A549 (cell line): Measurements from ENCODE around the gene ZBTB12.

Experiments
- CHD2 ChIP-seq: fragments of 150-350 bp; IDR thresholded peaks from 2 replicates; pipeline ENCODE4 v1.6.1; 2014; ENCODE audit warnings: low read length; ENCODE audit not compliant: partially characterized antibody
- GATA3 ChIP-seq: IDR thresholded peaks from 2 replicates; pipeline ENCODE4 v1.6.1; 2012; ENCODE audit warnings: borderline replicate concordance
- KDM1A ChIP-seq: fragments of 200-600 bp; sonication (generic); IDR thresholded peaks from 2 replicates; pipeline ENCODE4 v1.6.1; 2016; ENCODE audit warnings: low read depth, mild to moderate bottlenecking
- RAD21 ChIP-seq, 2 experiments: fragments of >200 bp in 1 of 2; sonication (Bioruptor Twin) in 1 of 2; formaldehyde crosslinking in 1 of 2; IDR thresholded peaks in 1 of 2; conservative IDR thresholded peaks in 1 of 2; 2 replicates in 1 of 2; 3 replicates in 1 of 2; pipeline ENCODE4 v1.6.1; 2012 to 2018; ENCODE audit warnings: inconsistent platforms in 1 of 2
- RNF2 ChIP-seq: fragments of 200-600 bp; sonication (generic); IDR thresholded peaks from 2 replicates; pipeline ENCODE4 v1.6.1; 2016; ENCODE audit warnings: low read depth, mild to moderate bottlenecking, antibody characterized with exemption, moderate library complexity, borderline replicate concordance
- TFCP2L1 ChIP-seq: fragments of 250-450 bp; sonication (Bioruptor Pico); IDR thresholded peaks from 2 replicates; pipeline ENCODE4 v1.5.0; 2021; ENCODE audit warnings: mild to moderate bottlenecking
- TF ChIP-seq, protein P1 (sequence below): fragments of >200 bp; sonication (Bioruptor Twin); formaldehyde crosslinking; IDR thresholded peaks from 3 replicates; pipeline ENCODE4 v1.5.1; 2016
- TF ChIP-seq, protein P2 (sequence below): fragments of >200 bp; sonication (Bioruptor Twin); formaldehyde crosslinking; IDR thresholded peaks from 3 replicates; pipeline ENCODE4 v1.6.1; 2016
- TF ChIP-seq, protein P3 (sequence below): fragments of 200-600 bp; sonication (generic); IDR thresholded peaks from 2 replicates; pipeline ENCODE4 v1.6.1; 2016; ENCODE audit warnings: antibody characterized with exemption, mild to moderate bottlenecking, moderate library complexity

DNA sequence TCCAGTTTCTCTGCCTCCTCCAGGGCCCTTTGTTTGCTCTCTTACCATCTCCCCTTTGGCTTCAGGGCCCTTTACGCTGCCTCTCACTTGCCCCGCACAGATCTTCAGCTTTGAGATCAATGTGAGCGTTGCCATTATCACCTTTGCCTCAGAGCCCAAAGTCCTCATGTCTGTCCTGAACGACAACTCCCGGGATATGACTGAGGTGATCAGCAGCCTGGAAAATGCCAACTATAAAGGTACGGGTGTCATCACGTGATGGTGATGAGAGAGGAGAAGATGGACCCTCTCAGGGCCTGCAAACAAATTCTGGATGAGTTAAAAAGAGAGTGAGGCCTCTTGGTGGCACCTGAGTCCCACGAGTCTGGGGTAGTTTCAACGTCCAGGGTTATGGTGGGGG lies 33.9 kb upstream of the ZBTB12 start:
- TF ChIP-seq, protein P1, sequence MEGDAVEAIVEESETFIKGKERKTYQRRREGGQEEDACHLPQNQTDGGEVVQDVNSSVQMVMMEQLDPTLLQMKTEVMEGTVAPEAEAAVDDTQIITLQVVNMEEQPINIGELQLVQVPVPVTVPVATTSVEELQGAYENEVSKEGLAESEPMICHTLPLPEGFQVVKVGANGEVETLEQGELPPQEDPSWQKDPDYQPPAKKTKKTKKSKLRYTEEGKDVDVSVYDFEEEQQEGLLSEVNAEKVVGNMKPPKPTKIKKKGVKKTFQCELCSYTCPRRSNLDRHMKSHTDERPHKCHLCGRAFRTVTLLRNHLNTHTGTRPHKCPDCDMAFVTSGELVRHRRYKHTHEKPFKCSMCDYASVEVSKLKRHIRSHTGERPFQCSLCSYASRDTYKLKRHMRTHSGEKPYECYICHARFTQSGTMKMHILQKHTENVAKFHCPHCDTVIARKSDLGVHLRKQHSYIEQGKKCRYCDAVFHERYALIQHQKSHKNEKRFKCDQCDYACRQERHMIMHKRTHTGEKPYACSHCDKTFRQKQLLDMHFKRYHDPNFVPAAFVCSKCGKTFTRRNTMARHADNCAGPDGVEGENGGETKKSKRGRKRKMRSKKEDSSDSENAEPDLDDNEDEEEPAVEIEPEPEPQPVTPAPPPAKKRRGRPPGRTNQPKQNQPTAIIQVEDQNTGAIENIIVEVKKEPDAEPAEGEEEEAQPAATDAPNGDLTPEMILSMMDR = no peak
- no peak for TF ChIP-seq RNF2
- no peak for TF ChIP-seq TFCP2L1
- TF ChIP-seq, protein P2, sequence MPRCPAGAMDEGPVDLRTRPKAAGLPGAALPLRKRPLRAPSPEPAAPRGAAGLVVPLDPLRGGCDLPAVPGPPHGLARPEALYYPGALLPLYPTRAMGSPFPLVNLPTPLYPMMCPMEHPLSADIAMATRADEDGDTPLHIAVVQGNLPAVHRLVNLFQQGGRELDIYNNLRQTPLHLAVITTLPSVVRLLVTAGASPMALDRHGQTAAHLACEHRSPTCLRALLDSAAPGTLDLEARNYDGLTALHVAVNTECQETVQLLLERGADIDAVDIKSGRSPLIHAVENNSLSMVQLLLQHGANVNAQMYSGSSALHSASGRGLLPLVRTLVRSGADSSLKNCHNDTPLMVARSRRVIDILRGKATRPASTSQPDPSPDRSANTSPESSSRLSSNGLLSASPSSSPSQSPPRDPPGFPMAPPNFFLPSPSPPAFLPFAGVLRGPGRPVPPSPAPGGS = no peak
- no peak for TF ChIP-seq GATA3
- TF ChIP-seq KDM1A = no peak
- TF ChIP-seq, protein P3, sequence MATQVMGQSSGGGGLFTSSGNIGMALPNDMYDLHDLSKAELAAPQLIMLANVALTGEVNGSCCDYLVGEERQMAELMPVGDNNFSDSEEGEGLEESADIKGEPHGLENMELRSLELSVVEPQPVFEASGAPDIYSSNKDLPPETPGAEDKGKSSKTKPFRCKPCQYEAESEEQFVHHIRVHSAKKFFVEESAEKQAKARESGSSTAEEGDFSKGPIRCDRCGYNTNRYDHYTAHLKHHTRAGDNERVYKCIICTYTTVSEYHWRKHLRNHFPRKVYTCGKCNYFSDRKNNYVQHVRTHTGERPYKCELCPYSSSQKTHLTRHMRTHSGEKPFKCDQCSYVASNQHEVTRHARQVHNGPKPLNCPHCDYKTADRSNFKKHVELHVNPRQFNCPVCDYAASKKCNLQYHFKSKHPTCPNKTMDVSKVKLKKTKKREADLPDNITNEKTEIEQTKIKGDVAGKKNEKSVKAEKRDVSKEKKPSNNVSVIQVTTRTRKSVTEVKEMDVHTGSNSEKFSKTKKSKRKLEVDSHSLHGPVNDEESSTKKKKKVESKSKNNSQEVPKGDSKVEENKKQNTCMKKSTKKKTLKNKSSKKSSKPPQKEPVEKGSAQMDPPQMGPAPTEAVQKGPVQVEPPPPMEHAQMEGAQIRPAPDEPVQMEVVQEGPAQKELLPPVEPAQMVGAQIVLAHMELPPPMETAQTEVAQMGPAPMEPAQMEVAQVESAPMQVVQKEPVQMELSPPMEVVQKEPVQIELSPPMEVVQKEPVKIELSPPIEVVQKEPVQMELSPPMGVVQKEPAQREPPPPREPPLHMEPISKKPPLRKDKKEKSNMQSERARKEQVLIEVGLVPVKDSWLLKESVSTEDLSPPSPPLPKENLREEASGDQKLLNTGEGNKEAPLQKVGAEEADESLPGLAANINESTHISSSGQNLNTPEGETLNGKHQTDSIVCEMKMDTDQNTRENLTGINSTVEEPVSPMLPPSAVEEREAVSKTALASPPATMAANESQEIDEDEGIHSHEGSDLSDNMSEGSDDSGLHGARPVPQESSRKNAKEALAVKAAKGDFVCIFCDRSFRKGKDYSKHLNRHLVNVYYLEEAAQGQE = no peak
- no peak for TF ChIP-seq CHD2
- no peak for TF ChIP-seq RAD21 (conservative IDR thresholded peaks at IDR 0.05 in 1 of 2, IDR thresholded peaks at IDR 0.05 in 1 of 2)
